BE2C (cell line): ENCODE results near the gene GTPBP4.

Source experiments
- DNase-seq: peaks from one replicate; pipeline ENCODE4 v3.0.0-alpha.2; 2020
- H3K27me3 ChIP-seq: fragments of 250-450 bp; sonication (Bioruptor Pico); 2 replicates; pipeline ENCODE4 v1.5.1; 2020; ENCODE audit warnings: mild to moderate bottlenecking
- H3K36me3 ChIP-seq: fragments of 250-450 bp; sonication (Bioruptor Pico); 2 replicates; pipeline ENCODE4 v1.5.1; 2020; ENCODE audit warnings: mild to moderate bottlenecking
- H3K4me1 ChIP-seq: fragments of 250-450 bp; sonication (Bioruptor Pico); 2 replicates; pipeline ENCODE4 v1.5.1; 2020
- H3K4me3 ChIP-seq: 2 replicates; pipeline ENCODE4 v1.5.1; 2011; ENCODE audit warnings: low read depth, low read length
- H3K9me3 ChIP-seq: fragments of 250-450 bp; sonication (Bioruptor Pico); 2 replicates; pipeline ENCODE4 v1.5.1; 2020
- TF ChIP-seq, protein P1 (sequence below): IDR thresholded peaks from 2 replicates; pipeline ENCODE4 v1.5.1; 2012; ENCODE audit warnings: mild to moderate bottlenecking, low read depth, low read length

Gene GTPBP4

DNA sequence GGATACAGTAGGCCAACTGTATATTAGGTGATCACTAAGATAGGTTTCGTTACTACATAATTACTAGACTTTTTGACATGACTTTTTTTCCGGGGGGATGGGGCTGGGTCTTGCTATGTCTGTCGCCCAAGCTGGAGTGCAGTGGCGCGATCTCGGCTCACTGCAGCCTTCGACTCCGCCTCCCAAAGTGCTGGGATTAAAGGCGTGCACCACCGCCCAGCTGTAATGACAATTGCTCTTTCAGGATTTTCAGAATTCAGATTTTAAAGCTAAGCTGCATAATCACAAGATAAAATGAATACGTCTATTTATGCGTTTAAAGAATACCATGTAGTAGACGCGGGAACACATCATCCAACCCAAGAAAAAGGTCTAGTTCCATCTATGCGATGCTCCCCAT lies 59.7 kb downstream of the GTPBP4 start:
- Histone ChIP-seq H3K4me1 (no peaks in the 10 kb centered on the region; the same call in none of the 2 replicates), H3K9me3 (no peaks in the 10 kb centered on the region), H3K4me3 (peak overlapping the region; percentile 89), H3K27me3 (no peaks in the 10 kb centered on the region), H3K36me3 (peaks cover 9% of the 10 kb centered on the region)
- DNase-seq, result peak; percentile 29
- TF ChIP-seq, protein P1, sequence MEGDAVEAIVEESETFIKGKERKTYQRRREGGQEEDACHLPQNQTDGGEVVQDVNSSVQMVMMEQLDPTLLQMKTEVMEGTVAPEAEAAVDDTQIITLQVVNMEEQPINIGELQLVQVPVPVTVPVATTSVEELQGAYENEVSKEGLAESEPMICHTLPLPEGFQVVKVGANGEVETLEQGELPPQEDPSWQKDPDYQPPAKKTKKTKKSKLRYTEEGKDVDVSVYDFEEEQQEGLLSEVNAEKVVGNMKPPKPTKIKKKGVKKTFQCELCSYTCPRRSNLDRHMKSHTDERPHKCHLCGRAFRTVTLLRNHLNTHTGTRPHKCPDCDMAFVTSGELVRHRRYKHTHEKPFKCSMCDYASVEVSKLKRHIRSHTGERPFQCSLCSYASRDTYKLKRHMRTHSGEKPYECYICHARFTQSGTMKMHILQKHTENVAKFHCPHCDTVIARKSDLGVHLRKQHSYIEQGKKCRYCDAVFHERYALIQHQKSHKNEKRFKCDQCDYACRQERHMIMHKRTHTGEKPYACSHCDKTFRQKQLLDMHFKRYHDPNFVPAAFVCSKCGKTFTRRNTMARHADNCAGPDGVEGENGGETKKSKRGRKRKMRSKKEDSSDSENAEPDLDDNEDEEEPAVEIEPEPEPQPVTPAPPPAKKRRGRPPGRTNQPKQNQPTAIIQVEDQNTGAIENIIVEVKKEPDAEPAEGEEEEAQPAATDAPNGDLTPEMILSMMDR, result no peak

DNA sequence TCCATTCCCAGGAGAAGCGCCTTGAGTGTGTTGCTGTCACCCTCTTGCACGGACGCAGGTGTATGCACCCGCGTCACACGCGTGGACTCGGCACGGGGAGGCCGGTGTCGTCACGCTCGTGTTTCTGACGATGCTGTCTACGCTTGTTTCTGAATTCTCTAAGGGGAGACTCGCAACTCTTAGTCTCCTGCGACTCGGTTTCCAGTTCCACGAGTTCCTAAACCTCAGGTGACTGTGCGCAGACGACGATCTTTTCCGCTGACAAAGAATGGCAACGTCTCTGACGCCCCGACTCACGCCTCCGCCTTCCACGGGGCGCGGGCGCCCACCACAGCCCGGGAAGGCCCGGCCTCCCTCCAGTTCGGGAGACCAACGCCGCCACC lies 60.1 kb downstream of the GTPBP4 start:
- H3K9me3 ChIP-seq, result no peaks in the 10 kb centered on the region
- no peaks in the 10 kb centered on the region; the same call in none of the 2 replicates for H3K4me1 ChIP-seq
- no peaks in the 10 kb centered on the region for H3K27me3 ChIP-seq
- TF ChIP-seq, protein P1, result no peak
- peak overlapping the region; percentile 89 for H3K4me3 ChIP-seq
- DNase-seq, result no peak
- peaks cover 5% of the 10 kb centered on the region for H3K36me3 ChIP-seq

DNA sequence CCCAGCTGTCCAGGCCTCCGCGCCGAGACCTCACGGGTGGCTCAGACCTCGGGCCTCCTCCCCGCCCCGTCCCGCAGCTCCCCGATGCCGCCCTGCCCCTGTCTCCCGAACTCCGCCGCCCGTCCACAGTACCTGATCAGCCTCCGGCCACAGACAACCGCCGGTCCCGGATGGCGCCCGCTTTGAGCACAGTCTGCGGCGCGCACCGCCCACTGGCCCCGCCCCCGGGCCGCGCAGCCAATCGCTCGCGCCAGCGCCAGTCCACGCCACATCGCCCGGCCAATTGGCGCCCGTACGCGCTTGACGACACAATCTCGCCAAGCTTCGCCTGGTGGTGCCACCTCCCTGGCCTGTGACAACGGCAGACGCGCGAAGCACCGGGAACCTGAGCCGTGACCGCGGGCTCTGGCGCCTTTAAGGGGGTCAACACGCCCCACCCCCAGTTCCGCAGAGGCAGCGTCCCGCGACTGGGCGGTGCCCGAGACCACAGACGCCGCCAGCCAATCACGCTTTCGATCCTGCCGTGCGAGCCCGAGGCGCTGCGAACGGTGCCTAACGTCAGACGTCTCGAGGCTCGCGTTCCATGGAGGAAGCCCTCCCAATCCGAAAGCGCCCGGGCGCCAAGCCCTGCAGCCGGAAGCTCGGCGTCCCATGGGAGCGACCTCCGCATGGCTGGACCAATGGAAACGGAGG lies 60.6 kb downstream of the GTPBP4 start, which contains the start of gene IDI1:
TSS of gene IDI1 (minus strand) at position 388 of the 693 bp plus-strand sequence. CDS start at position 272, 116 bp downstream.
- peak; percentile 98 for DNase-seq
- H3K4me1 ChIP-seq, result no peaks in the 10 kb centered on the region; the same call in none of the 2 replicates
- no peaks in the 10 kb centered on the region for H3K9me3 ChIP-seq
- TF ChIP-seq, protein P1, result no peak
- peak within 1 kb of the TSS; percentile 89 for H3K4me3 ChIP-seq
- no peaks in the 10 kb centered on the region; the same call in none of the 2 replicates for H3K36me3 ChIP-seq
- H3K27me3 ChIP-seq, result no peaks in the 10 kb centered on the region

DNA sequence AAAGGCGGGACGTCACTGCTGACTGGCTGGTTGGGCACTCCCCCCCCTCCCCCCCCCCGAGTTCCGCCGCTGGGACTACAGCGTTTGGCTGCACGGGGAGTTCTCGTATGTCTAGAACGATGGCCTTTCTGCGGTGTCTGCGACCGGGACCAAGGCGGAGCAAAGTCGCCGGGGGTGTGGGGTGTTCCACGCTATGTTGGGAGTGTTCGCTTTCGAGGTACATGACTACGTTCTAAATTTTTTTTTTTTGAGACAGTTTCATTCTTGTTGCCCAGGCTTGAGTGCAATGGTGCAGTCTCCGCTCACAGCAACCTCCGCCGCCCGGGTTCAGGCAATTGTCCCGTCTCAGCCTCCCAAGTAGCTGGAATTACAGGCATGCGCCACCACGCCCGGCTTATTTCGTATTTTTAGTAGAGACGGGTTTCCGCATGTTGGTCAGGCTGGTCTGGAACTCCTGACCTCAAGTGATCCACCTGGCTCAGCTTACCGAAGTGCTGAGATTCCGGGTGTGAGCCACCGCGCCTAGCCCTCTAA lies 61.3 kb downstream of the GTPBP4 start:
- no peaks in the 10 kb centered on the region for H3K9me3 ChIP-seq
- TF ChIP-seq, protein P1, result no peak
- H3K27me3 ChIP-seq, result no peaks in the 10 kb centered on the region
- peak overlapping the region; percentile 89 for H3K4me3 ChIP-seq
- no peaks in the 10 kb centered on the region; the same call in none of the 2 replicates for H3K36me3 ChIP-seq
- no peak for DNase-seq
- no peaks in the 10 kb centered on the region; the same call in none of the 2 replicates for H3K4me1 ChIP-seq

DNA sequence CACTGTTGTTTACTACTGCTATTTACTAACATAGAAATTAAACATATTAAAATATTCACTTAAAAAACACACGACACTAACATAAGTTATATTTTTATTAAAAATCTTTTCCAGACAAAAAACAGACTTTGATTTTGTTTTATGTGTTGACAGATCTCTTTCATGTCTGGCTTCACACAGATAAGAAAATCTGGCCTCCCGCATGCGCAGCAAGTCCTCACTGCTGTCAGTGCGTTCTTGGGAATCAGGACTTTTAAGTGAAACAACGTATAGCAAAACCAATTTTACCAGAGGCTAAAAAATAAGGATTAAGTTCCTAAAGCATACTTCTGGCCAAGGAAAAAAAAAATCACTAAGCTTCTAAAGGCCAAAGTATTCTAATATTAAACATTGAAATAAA lies 61.9 kb downstream of the GTPBP4 start:
- TF ChIP-seq, protein P1, result no peak
- DNase-seq, result peak; percentile 42
- Histone ChIP-seq H3K4me3 (peak overlapping the region; percentile 89), H3K9me3 (no peaks in the 10 kb centered on the region), H3K27me3 (no peaks in the 10 kb centered on the region), H3K36me3 (no peaks in the 10 kb centered on the region; the same call in none of the 2 replicates), H3K4me1 (no peaks in the 10 kb centered on the region)

DNA sequence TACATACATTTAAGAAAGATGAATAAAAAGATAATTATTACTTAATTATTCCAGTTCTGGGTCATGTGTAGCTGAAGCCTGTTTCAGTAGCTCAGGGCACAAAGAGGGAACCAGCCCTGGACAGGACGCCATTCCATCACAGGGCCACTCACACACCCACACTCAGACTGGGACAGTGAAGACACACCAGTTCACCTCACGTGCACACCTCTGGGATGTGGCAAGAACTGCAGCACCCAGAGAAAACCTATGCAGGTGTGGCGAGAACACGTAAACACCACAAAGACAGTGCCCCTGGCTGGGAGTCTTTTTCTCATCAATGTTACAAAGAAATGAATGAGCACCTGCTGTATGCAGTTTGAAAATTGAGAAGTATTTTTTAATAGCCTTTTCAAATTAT lies 62.3 kb downstream of the GTPBP4 start:
- Histone ChIP-seq H3K4me3 (peak overlapping the region; percentile 89), H3K27me3 (no peaks in the 10 kb centered on the region), H3K36me3 (no peaks in the 10 kb centered on the region; the same call in none of the 2 replicates), H3K4me1 (no peaks in the 10 kb centered on the region), H3K9me3 (no peaks in the 10 kb centered on the region)
- TF ChIP-seq, protein P1, result no peak
- no peak for DNase-seq
